ENCODE data around the gene TRMT10C.

The TRMT10C gene

GRCh38 chr3:101615525-101615924, 53.9 kb downstream of the TRMT10C start:
- Histone ChIP-seq H3K27me3 (replicated peaks in 2 of 5; ENCODE audit: control insufficient read depth in 4 of 5, insufficient read depth in 5 of 5, low read length in 4 of 5) (no peaks in the 10 kb centered on the region), H3K36me3 (ENCODE audit: control insufficient read depth in 4 of 4, insufficient read depth in 4 of 4, low read length in 3 of 4) (no peaks in the 10 kb centered on the region), H3K4me1 (ENCODE audit: control extremely low read depth in 1 of 4, control insufficient read depth in 4 of 4, insufficient read depth in 4 of 4, low read length in 3 of 4) (no peaks in the 10 kb centered on the region), H3K4me3 (ENCODE audit: control insufficient read depth in 1 of 7, extremely low read depth in 1 of 7, insufficient read depth in 4 of 7, low read depth in 2 of 7, low read length in 6 of 7) (no peak overlapping the region), H3K9me3 (ENCODE audit: control extremely low read depth in 1 of 5, control insufficient read depth in 4 of 5, insufficient read depth in 2 of 5, low read depth in 1 of 5, low read length in 4 of 5) (no peaks in the 10 kb centered on the region), H3K27ac (ENCODE audit: insufficient read depth in 1 of 2, low read depth in 1 of 2, low read length in 2 of 2, poor library complexity in 1 of 2, severe bottlenecking in 2 of 2) (no peak overlapping the region)
- POLR2A ChIA-PET, result no interaction called here
- DNase-seq, result no peak
- CTCF ChIA-PET, result no interaction called here
- no CpG with 5 or more reads among the region's 6 CpGs for WGBS (ENCODE audit: insufficient coverage)
